H1 (cell line): Measurements from ENCODE around the gene CDH12. TPM values are rescaled to one million over a fixed set of nuclear protein-coding genes. Genes with fewer than 3 reads are reported as not detected.

Experiments used
- CTCF ChIA-PET: fragments of 300-600 bp; sonication (Branson Sonifier 250); formaldehyde crosslinking; loops from one replicate; lab custom pipeline; 2021; ENCODE audit not compliant: partially characterized antibody; lab: Charles Lee
- POLR2A ChIA-PET: fragments of 300-600 bp; sonication (Branson Sonifier 250); formaldehyde crosslinking; loops from one replicate; lab custom pipeline; 2021; ENCODE audit warnings: inconsistent platforms; ENCODE audit not compliant: partially characterized antibody; lab: Charles Lee
- DNase-seq, 2 experiments: peaks; one replicate each; pipeline versions ENCODE4 v3.0.0 to v3.0.0-alpha.2; 2010 to 2022; ENCODE audit warnings: low spot score in 2 of 2, low read depth in 1 of 2, mixed read lengths in 1 of 2
- FAIRE-seq: peaks from 2 replicates; lab custom pipeline; 2011; peaks lifted over from hg19 to GRCh38; lab: Jason Lieb, UNC
- H2AFZ ChIP-seq: 2 replicates; pipeline ENCODE4 v1.8.1; 2012; ENCODE audit warnings: low read length, inconsistent platforms
- H2AK5ac ChIP-seq: 2 replicates; pipeline ENCODE4 v1.6.1; 2013; ENCODE audit warnings: low read depth, low read length
- H2BK120ac ChIP-seq: replicated peaks from 2 replicates; pipeline ENCODE3; 2013; ENCODE audit warnings: low read depth, low read length, inconsistent platforms
- H2BK12ac ChIP-seq: 2 replicates; pipeline ENCODE4 v1.6.1; 2013; ENCODE audit warnings: low read depth, low read length
- H2BK15ac ChIP-seq: 2 replicates; pipeline ENCODE4 v1.6.1; 2013; ENCODE audit warnings: low read length
- H2BK20ac ChIP-seq: 2 replicates; pipeline ENCODE4 v1.6.1; 2013; ENCODE audit warnings: low read length
- H2BK5ac ChIP-seq: 2 replicates; pipeline ENCODE4 v1.6.1; 2013; ENCODE audit warnings: low read depth, low read length
- H3K14ac ChIP-seq: 2 replicates; pipeline ENCODE4 v1.6.1; 2013; ENCODE audit warnings: inconsistent platforms; ENCODE audit not compliant: insufficient read length
- H3K18ac ChIP-seq: 2 replicates; pipeline ENCODE4 v1.6.1; 2013; ENCODE audit warnings: low read length; ENCODE audit errors: extremely low read depth
- H3K23ac ChIP-seq: 2 replicates; pipeline ENCODE4 v1.6.1; 2013; ENCODE audit warnings: inconsistent platforms; ENCODE audit not compliant: insufficient read length
- H3K23me2 ChIP-seq: 2 replicates; pipeline ENCODE4 v1.6.1; 2013; ENCODE audit warnings: low read depth, low read length
- H3K27ac ChIP-seq: 2 replicates; pipeline ENCODE4 v1.6.1; 2011; ENCODE audit warnings: low read depth, low read length, inconsistent platforms
- H3K27me3 ChIP-seq, 4 experiments: replicated peaks in 1 of 4; 1 replicate in 1 of 4; 2 replicates in 3 of 4; pipeline versions ENCODE4 v1.6.1 to v1.8.1; 2011 to 2013; ENCODE audit warnings: low read length in 3 of 4, mild to moderate bottlenecking in 3 of 4, inconsistent platforms in 2 of 4, mixed read lengths in 2 of 4, moderate library complexity in 1 of 4; ENCODE audit not compliant: control insufficient read depth in 3 of 4, insufficient read depth in 3 of 4; ENCODE audit errors: extremely low read depth in 1 of 4
- H3K36me3 ChIP-seq, 4 experiments: 2 replicates each; pipeline versions ENCODE4 v1.6.1 to v1.8.1; 2011 to 2013; ENCODE audit warnings: mild to moderate bottlenecking in 4 of 4, low read length in 3 of 4, moderate library complexity in 2 of 4, control low read depth in 1 of 4, inconsistent platforms in 1 of 4; ENCODE audit not compliant: insufficient read depth in 4 of 4, control insufficient read depth in 2 of 4
- H3K4ac ChIP-seq: replicated peaks from 2 replicates; pipeline ENCODE3; 2013; ENCODE audit warnings: low read length, low read depth, mixed read lengths, inconsistent platforms; ENCODE audit not compliant: insufficient read length
- H3K4me1 ChIP-seq, 4 experiments: replicated peaks in 1 of 4; 1 replicate in 1 of 4; 2 replicates in 3 of 4; pipeline versions ENCODE4 v1.6.1 to v1.8.1; 2011 to 2013; ENCODE audit warnings: low read length in 3 of 4, inconsistent platforms in 2 of 4, mixed read lengths in 1 of 4; ENCODE audit not compliant: insufficient read depth in 4 of 4, control insufficient read depth in 3 of 4
- H3K4me2 ChIP-seq, 2 experiments: 2 replicates each; pipeline versions ENCODE4 v1.6.1 to v1.8.1; 2011 to 2013; ENCODE audit warnings: low read depth in 2 of 2, low read length in 2 of 2, control low read depth in 1 of 2, inconsistent platforms in 1 of 2, mild to moderate bottlenecking in 1 of 2; ENCODE audit not compliant: insufficient read depth in 1 of 2
- H3K4me3 ChIP-seq, 4 experiments: fragments of 200-600, 300-600 bp in 1 of 4; sonication (generic), shearing (Covaris generic), sonication (Bioruptor Twin) in 1 of 4; 2 replicates each; pipeline versions ENCODE4 v1.5.1 to v1.8.1; 2011 to 2016; ENCODE audit warnings: low read length in 4 of 4, low read depth in 3 of 4, control low read depth in 2 of 4, inconsistent platforms in 2 of 4, mild to moderate bottlenecking in 2 of 4, mixed read lengths in 1 of 4, moderate library complexity in 1 of 4; ENCODE audit not compliant: insufficient read depth in 2 of 4; ENCODE audit errors: extremely low read depth in 1 of 4
- H3K56ac ChIP-seq: replicated peaks from 2 replicates; pipeline ENCODE3; 2013; ENCODE audit warnings: low read depth, mild to moderate bottlenecking, mixed read lengths, low read length, inconsistent platforms; ENCODE audit not compliant: insufficient read length
- H3K79me1 ChIP-seq: 2 replicates; pipeline ENCODE4 v1.6.1; 2013; ENCODE audit warnings: low read depth, low read length, control low read depth
- H3K79me2 ChIP-seq, 2 experiments: 2 replicates each; pipeline versions ENCODE4 v1.6.1 to v1.8.1; 2012 to 2013; ENCODE audit warnings: low read length in 2 of 2, mild to moderate bottlenecking in 2 of 2, inconsistent platforms in 1 of 2; ENCODE audit not compliant: insufficient read depth in 2 of 2, control insufficient read depth in 1 of 2
- H3K9ac ChIP-seq, 4 experiments: replicated peaks in 1 of 4; 1 replicate in 1 of 4; 2 replicates in 3 of 4; pipeline versions ENCODE4 v1.6.1 to v1.8.1; 2011 to 2013; ENCODE audit warnings: low read depth in 3 of 4, low read length in 3 of 4, control low read depth in 2 of 4, mild to moderate bottlenecking in 2 of 4, moderate library complexity in 2 of 4, inconsistent platforms in 1 of 4; ENCODE audit errors: extremely low read depth in 1 of 4
- H3K9me3 ChIP-seq, 2 experiments: 2 replicates each; pipeline versions ENCODE4 v1.6.1 to v1.8.1; 2012 to 2013; ENCODE audit warnings: mild to moderate bottlenecking in 2 of 2, moderate library complexity in 2 of 2, control low read depth in 1 of 2, inconsistent platforms in 1 of 2, low read depth in 1 of 2, low read length in 1 of 2, mixed read lengths in 1 of 2; ENCODE audit not compliant: insufficient read depth in 2 of 2
- H4K20me1 ChIP-seq, 2 experiments: replicated peaks in 1 of 2; 2 replicates each; pipeline versions ENCODE3 to v1.8.1; 2011 to 2013; ENCODE audit warnings: inconsistent platforms in 2 of 2, low read length in 2 of 2, mild to moderate bottlenecking in 1 of 2; ENCODE audit not compliant: insufficient read depth in 2 of 2, control insufficient read depth in 1 of 2
- H4K5ac ChIP-seq: 2 replicates; pipeline ENCODE4 v1.6.1; 2013; ENCODE audit warnings: low read length, low read depth, mixed read lengths, inconsistent platforms; ENCODE audit not compliant: insufficient read length
- H4K8ac ChIP-seq: 2 replicates; pipeline ENCODE4 v1.8.0; 2013; ENCODE audit warnings: mild to moderate bottlenecking, moderate library complexity, low read length, inconsistent platforms; ENCODE audit not compliant: insufficient read depth; ENCODE audit errors: extremely low read depth
- H4K91ac ChIP-seq: replicated peaks from 2 replicates; pipeline ENCODE3; 2013; ENCODE audit warnings: low read length, mixed read lengths, inconsistent platforms; ENCODE audit not compliant: insufficient read length
- GABPA ChIP-seq: IDR thresholded peaks from 2 replicates; pipeline ENCODE4 v1.6.1; 2011; ENCODE audit warnings: mild to moderate bottlenecking, low read length, moderate library complexity, borderline replicate concordance; ENCODE audit not compliant: insufficient read depth
- WGBS, 2 experiments: shearing (Covaris generic) in 1 of 2; methylation state at CpG; one replicate each; pipeline versions ENCODE4 v1.1.6 to v1.1.7; 2013 to 2015; ENCODE audit warnings: low lambda C conversion rate in 2 of 2, mixed read lengths in 2 of 2, inconsistent platforms in 1 of 2, low coverage in 1 of 2, missing lambda C conversion rate in 1 of 2; ENCODE audit not compliant: insufficient replicate concordance in 2 of 2, insufficient coverage in 1 of 2, insufficient read length in 1 of 2; ENCODE audit errors: extremely low coverage in 1 of 2, missing lambda C conversion rate in 1 of 2; 5-methylcytosine and 5-hydroxymethylcytosine counted together
- polyA plus RNA-seq, 7 experiments: library from polyadenylated mRNA; depleted of rRNA in 3 of 7; stranded (reverse) in 5 of 7; unstranded in 2 of 7; fragments of >200 nt in 5 of 7; fragments of 200-250 nt in 2 of 7; gene quantifications; 1 replicate in 5 of 7; 2 replicates in 1 of 7; 4 replicates in 1 of 7; pipeline versions ENCODE4 v1.2.1 to v1.2.3, GENCODE V29; 2011 to 2013; ENCODE audit warnings: missing spikeins in 2 of 7, mixed read lengths in 2 of 7
- total RNA-seq: library from RNA; stranded (reverse); fragmentation: NEBNext Ultra II Directional; extraction: Animal tissue kit (Norgen Biotek cat#: 25700); gene quantifications from 2 replicates; pipeline ENCODE4 v1.2.1, GENCODE V29; 2021

Gene CDH12
- total and polyA plus RNA-seq, 2 of the 8 experiments (the other 6 are each of a cell fraction or from before 2014, with no cell fraction given): 0.03 TPM; not detected in 1

DNA sequence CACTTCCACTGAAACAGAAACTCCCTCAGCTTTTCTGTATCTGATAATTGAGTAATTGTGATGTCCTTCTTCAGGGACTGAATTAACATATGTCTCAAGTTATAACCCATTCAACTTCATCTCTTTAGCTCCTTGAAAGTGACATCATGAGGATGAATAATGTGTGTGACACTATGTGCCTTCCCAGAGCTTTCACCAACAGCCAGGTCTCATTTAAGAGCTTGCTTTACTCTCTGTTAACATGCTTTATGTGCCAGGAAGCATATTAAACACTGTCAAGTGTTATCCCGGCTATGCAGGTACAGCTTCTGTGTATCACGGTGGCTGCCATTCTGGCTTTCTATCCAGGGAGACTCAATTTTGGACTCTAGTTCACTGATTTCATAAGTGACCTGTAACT is 799.9 kb downstream of the CDH12 start:
- H3K4me3 ChIP-seq: no peak overlapping the region
- no peaks in the 10 kb centered on the region for H3K23me2 ChIP-seq
- H3K27me3 ChIP-seq: no peaks in the 10 kb centered on the region
- no peak overlapping the region for H3K14ac ChIP-seq
- no peak overlapping the region for H2BK5ac ChIP-seq
- no peaks in the 10 kb centered on the region for H3K79me2 ChIP-seq
- no peak overlapping the region for H4K5ac ChIP-seq
- H3K36me3 ChIP-seq: no peaks in the 10 kb centered on the region
- H4K8ac ChIP-seq: no peak overlapping the region
- H2BK15ac ChIP-seq: no peak overlapping the region
- H2BK20ac ChIP-seq: no peak overlapping the region
- no peak overlapping the region for H3K9ac ChIP-seq
- no peak overlapping the region for H3K23ac ChIP-seq
- no peak overlapping the region for H2BK120ac ChIP-seq
- H2BK12ac ChIP-seq: no peak overlapping the region
- H2AK5ac ChIP-seq: no peak overlapping the region
- ChIA-PET POLR2A (interaction anchor here (0.7 kb wide), 1 partner anchor 1032 kb away, joined by 3 read pairs; no protein-coding TSS in a partner anchor), CTCF (interaction anchor here (0.6 to 1.2 kb wide), 2 partner anchors 11 to 435 kb away, joined by 3 read pairs; no protein-coding TSS in a partner anchor)
- 100% methylated on average over 2 of the region's 2 CpGs; no CpG with 5 or more reads in 1 of the 2 experiments for WGBS, 2 experiments
- FAIRE-seq (no peak), DNase-seq (no peak)
- no peak overlapping the region for H3K27ac ChIP-seq
- no peak for TF ChIP-seq GABPA
- no peak overlapping the region for H3K56ac ChIP-seq
- H4K91ac ChIP-seq: no peak overlapping the region
- H3K4ac ChIP-seq: no peak overlapping the region
- no peak overlapping the region for H3K4me2 ChIP-seq
- H3K9me3 ChIP-seq: no peaks in the 10 kb centered on the region
- H4K20me1 ChIP-seq: no peaks in the 10 kb centered on the region
- H3K79me1 ChIP-seq: no peaks in the 10 kb centered on the region
- 0 out of 2 replicates have a peak overlapping the region, but pooled peaks have one; percentile 19 for H2AFZ ChIP-seq
- H3K18ac ChIP-seq: no peak overlapping the region
- no peaks in the 10 kb centered on the region for H3K4me1 ChIP-seq
